ENCODE results near the gene ASB2. TPM values are rescaled to one million over a fixed set of nuclear protein-coding genes. Genes with fewer than 3 reads are reported as not detected.

Gene ASB2
- total and polyA plus RNA-seq, 2 of the 13 experiments (the other 11 are each of a cell fraction or from before 2014, with no cell fraction given) = 0.82 to 4.1 TPM

GRCh38 chr14:93984987-93985410 lies 8.6 kb upstream of the ASB2 start (continued):
- TF ChIP-seq ZNF407 (CRISPR knock-in tag; IDR thresholded peaks at IDR 0.05; ENCODE audit: not compliant biosample characterization) (peak; percentile 32), HNRNPL (IDR thresholded peaks at IDR 0.05; ENCODE audit: low read depth, low read length) (no peak), ZNF18 (CRISPR knock-in tag; IDR thresholded peaks at IDR 0.05; ENCODE audit: insufficient replicate concordance) (no peak), ZNF10 (CRISPR knock-in tag; IDR thresholded peaks at IDR 0.05; ENCODE audit: borderline replicate concordance, low read depth) (no peak), AKAP8 (CRISPR knock-in tag; IDR thresholded peaks at IDR 0.05) (no peak), ZMYM4 (CRISPR knock-in tag; IDR thresholded peaks at IDR 0.05) (peak; percentile 59; the same call in 1 of the 2 replicates), CERS6 (CRISPR knock-in tag; IDR thresholded peaks at IDR 0.05) (no peak), TEAD2 (CRISPR knock-in tag; IDR thresholded peaks at IDR 0.05) (no peak), ZNF724P (CRISPR knock-in tag; IDR thresholded peaks at IDR 0.05; ENCODE audit: borderline replicate concordance) (no peak), KDM3A (CRISPR knock-in tag; IDR thresholded peaks at IDR 0.05; ENCODE audit: low read depth) (no peak), KDM4B (CRISPR knock-in tag; IDR thresholded peaks at IDR 0.05) (no peak), HMGXB4 (CRISPR knock-in tag; IDR thresholded peaks at IDR 0.05; ENCODE audit: borderline replicate concordance in 1 of 2, low read depth in 1 of 2) (peak in 1 of 2 experiments; percentile 64; a peak in 1 of 4 replicates), ARID3A (IDR thresholded peaks at IDR 0.05; ENCODE audit: low read depth, low read length) (no peak), SKI (IDR thresholded peaks at IDR 0.05; ENCODE audit: partially characterized antibody) (no peak)
